Measurements from ENCODE around the gene PSMD9.

GRCh38 chr12:121857322-121858246, 31.0 kb upstream of the PSMD9 start:
- TF ChIP-seq CTCF (IDR thresholded peaks at IDR 0.05): no peak
- TF ChIP-seq POLR2A (IDR thresholded peaks at IDR 0.05): no peak
- no peak for TF ChIP-seq POLR2AphosphoS5 (IDR thresholded peaks at IDR 0.05)
